Measurements from ENCODE around the gene RNF157. TPM values are rescaled to one million over a fixed set of nuclear protein-coding genes. Genes with fewer than 3 reads are reported as not detected.

Gene RNF157
- total RNA-seq, 1 experiment from 2014 or later, result 18.2 TPM

DNA sequence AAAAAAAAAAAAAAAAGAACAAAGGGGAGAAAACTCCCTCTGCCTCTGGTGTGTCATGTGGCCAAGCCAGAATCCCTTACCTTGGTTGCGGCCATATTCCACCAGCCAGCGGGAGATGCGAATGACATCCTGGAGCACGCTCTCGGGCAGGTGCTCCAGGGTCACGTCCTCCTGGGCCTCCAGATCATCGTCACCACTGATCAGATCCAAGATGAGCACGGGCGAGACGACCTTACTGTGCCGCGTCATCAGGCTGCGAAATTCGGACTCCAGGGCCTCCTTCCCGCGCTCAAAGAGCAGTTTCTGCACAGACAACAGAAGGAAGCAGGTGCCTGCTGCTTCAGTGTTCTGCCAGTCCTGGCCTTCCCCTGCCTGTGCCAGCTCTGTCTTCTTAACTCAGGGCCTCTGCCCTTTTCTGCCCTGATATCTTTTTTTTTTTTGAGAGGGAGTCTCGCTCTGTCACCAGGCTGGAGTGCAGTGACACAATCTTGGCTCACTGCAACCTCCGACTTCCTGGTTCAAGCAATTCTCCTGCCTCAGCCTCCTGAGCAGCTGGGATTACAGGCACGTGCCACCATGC, 142.5 kb downstream of the RNF157 start:
- no peak for DNase-seq (ENCODE audit: low read depth)
- in situ Hi-C loops (cut with HindIII; ENCODE audit: low pct_unique_long_range_greater_than_20kb, low sequenced_read_pairs), result no loop called here

DNA sequence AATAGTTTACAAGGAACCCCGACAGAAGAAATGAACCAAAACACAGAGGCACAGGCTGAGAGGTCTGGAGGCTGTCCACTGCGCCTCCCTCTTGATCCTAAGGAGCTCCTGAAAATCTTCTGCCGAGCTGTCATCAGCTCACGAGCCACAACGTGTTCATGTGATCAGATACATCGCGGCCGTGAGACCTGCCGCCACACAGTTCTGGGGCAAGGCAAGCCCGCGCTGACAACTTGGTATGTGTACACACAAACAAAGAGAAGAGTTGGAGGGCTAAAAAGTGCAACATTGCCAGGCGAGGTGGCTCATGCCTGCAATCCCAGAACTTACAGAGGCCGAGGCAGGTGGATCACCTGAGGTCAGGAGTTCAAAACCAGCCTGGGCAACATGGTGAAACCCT, 144.3 kb downstream of the RNF157 start:
- in situ Hi-C loops (cut with HindIII; ENCODE audit: low pct_unique_long_range_greater_than_20kb, low sequenced_read_pairs), result no loop called here
- DNase-seq (ENCODE audit: low read depth), result no peak

DNA sequence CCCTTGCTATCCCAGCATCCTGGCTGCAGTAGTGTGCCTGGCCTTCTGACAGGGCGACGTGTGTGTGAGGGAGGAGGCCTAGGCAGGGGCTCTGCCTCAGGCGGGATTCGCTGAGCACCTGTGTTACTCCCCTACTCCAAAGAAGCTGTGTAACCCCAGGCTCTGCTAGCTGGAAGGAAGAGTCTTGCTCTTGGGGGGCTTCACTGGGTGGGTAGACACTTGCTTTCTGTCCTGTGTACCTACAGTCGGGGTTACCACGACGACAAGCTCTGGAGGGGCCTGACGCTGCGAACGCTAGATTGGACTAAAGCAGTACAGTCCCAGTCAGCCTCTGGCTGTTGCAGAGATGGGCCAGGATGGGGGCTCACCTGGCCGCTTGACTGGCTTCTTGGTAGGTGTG, 146.2 kb downstream of the RNF157 start:
- in situ Hi-C loops (cut with HindIII; ENCODE audit: low pct_unique_long_range_greater_than_20kb, low sequenced_read_pairs), result no loop called here
- no peak for DNase-seq (ENCODE audit: low read depth)

DNA sequence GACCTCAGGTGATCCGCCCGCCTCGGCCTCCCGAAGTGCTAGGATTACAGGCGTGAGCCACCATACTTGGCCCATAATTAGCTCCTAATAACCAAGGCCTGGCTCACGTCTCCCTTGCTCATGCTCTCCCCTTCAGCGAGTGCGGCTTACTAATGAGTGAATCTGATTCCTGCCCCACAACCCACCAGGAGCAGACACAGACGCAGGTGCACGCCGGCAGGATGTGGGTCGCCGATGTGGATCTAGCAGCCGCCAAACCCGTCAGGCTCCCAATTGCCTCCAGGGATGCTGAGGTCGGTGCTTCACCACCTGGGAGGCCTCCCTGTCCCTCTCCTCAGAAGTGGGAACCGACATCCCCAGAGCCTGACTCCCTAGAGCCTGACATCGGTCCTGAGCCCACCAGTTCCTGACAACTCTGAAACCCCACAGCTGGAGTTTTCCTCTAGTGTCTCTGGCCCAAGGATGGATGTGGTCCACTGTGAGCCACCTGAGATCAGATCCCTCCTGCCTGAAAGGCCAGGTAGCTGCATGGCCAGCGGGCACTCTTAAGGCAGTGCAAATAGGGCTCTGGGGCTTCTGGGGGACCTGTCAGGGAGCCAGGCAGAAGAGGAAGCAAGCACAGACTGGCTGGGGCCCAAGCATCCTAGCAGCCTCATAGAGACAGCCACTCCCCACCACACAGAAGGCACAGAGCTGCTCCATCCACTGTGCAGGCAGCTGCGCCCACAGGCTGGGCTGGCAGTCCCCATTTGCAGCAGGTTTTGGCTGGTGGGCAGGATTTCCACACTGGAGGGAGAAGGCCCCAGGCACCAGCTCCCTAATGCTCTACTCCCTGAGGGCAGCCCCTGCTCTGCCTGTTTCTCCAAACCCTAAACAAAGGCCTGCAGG, 147.5 kb downstream of the RNF157 start:
- DNase-seq (ENCODE audit: low read depth), result no peak
- in situ Hi-C loops (cut with HindIII; ENCODE audit: low pct_unique_long_range_greater_than_20kb, low sequenced_read_pairs), result no loop called here

Other genes starting within 250 kb of the RNF157 start
- 5.3 and 12.0 TPM in 2 replicates for gene CDK3, start 239.6 kb downstream of the RNF157 start, total RNA-seq (2014; rRNA removed; shearing (Covaris generic); ENCODE audit: low replicate concordance)
- gene EVPL, start 213.2 kb downstream of the RNF157 start, total RNA-seq (2014; rRNA removed; shearing (Covaris generic); ENCODE audit: low replicate concordance), result 48.6 and 51.7 TPM in 2 replicates
- 58.2 and 60.8 TPM in 2 replicates for gene SRP68, start 168.0 kb downstream of the RNF157 start, total RNA-seq (2014; rRNA removed; shearing (Covaris generic); ENCODE audit: low replicate concordance)
- not detected in 2 replicates for gene GALR2, start 165.7 kb downstream of the RNF157 start, total RNA-seq (2014; rRNA removed; shearing (Covaris generic); ENCODE audit: low replicate concordance)
- not detected in 2 replicates for gene ZACN, start 161.3 kb downstream of the RNF157 start, total RNA-seq (2014; rRNA removed; shearing (Covaris generic); ENCODE audit: low replicate concordance)
- gene EXOC7, start 136.7 kb downstream of the RNF157 start, total RNA-seq (2014; rRNA removed; shearing (Covaris generic); ENCODE audit: low replicate concordance), result 71.7 and 72.1 TPM in 2 replicates
- 1.7 TPM in 1 of 2 replicates, not detected in the other for gene FOXJ1, start 99.2 kb downstream of the RNF157 start, total RNA-seq (2014; rRNA removed; shearing (Covaris generic); ENCODE audit: low replicate concordance)
- gene UBALD2, start 24.9 kb upstream of the RNF157 start, total RNA-seq (2014; rRNA removed; shearing (Covaris generic); ENCODE audit: low replicate concordance), result 4.8 and 6.5 TPM in 2 replicates
- 1.4 and 3.6 TPM in 2 replicates for gene QRICH2, start 67.8 kb upstream of the RNF157 start, total RNA-seq (2014; rRNA removed; shearing (Covaris generic); ENCODE audit: low replicate concordance)
- 49.0 and 68.5 TPM in 2 replicates for gene PRPSAP1, start 113.4 kb upstream of the RNF157 start, total RNA-seq (2014; rRNA removed; shearing (Covaris generic); ENCODE audit: low replicate concordance)
- gene SPHK1, start 144.1 kb upstream of the RNF157 start, total RNA-seq (2014; rRNA removed; shearing (Covaris generic); ENCODE audit: low replicate concordance), result 18.5 and 33.9 TPM in 2 replicates
- gene UBE2O, start 212.7 kb upstream of the RNF157 start, total RNA-seq (2014; rRNA removed; shearing (Covaris generic); ENCODE audit: low replicate concordance), result 22.9 and 23.7 TPM in 2 replicates
- not detected in 2 replicates for gene AANAT, start 227.1 kb upstream of the RNF157 start, total RNA-seq (2014; rRNA removed; shearing (Covaris generic); ENCODE audit: low replicate concordance)